Fibroblast of the aortic adventitia (primary cell): ENCODE measurements around the gene TSHZ2. TPM values are rescaled to one million over a fixed set of nuclear protein-coding genes. Genes with fewer than 3 reads are reported as not detected.

Experiments
- DNase-seq: peaks from one replicate; pipeline ENCODE4 v3.0.0-alpha.2; 2010; ENCODE audit warnings: low read depth
- H3K4me3 ChIP-seq: 2 replicates; pipeline ENCODE4 v1.5.1; 2011; ENCODE audit warnings: low read depth, mild to moderate bottlenecking, control low read depth, low read length, moderate library complexity
- total RNA-seq: library from RNA; depleted of rRNA; stranded (reverse); fragments of >200 nt; gene quantifications from 2 replicates; pipeline ENCODE4 v1.2.3, GENCODE V29; 2012; ENCODE audit warnings: low replicate concordance
- TF ChIP-seq, protein P1 (sequence below): IDR thresholded peaks from 2 replicates; pipeline ENCODE4 v1.5.1; 2011; ENCODE audit warnings: mild to moderate bottlenecking, low read length, control low read depth, inconsistent platforms; ENCODE audit not compliant: insufficient read depth

The TSHZ2 gene
- total RNA-seq, 1 donor, result 6.9 TPM

DNA sequence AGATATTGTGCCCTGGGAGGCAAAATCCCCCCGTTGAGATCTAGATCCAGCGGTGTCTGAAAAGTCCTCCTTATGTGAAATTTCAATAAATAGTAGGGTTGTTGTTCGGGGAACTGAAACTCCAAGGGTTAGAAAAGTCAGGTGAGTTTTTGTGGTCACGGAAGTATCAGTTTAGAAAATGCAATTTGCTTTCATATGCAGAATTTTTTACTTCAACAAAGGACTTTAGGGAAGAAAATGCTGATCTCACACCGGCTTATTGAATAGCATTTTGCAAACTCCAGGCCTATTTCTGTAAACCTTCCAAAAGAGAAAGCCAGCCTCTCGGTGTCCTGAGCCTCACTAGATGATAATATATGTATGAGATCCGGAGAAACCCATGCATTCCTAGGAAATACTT is 254.7 kb downstream of the TSHZ2 start:
- TF ChIP-seq, protein P1, sequence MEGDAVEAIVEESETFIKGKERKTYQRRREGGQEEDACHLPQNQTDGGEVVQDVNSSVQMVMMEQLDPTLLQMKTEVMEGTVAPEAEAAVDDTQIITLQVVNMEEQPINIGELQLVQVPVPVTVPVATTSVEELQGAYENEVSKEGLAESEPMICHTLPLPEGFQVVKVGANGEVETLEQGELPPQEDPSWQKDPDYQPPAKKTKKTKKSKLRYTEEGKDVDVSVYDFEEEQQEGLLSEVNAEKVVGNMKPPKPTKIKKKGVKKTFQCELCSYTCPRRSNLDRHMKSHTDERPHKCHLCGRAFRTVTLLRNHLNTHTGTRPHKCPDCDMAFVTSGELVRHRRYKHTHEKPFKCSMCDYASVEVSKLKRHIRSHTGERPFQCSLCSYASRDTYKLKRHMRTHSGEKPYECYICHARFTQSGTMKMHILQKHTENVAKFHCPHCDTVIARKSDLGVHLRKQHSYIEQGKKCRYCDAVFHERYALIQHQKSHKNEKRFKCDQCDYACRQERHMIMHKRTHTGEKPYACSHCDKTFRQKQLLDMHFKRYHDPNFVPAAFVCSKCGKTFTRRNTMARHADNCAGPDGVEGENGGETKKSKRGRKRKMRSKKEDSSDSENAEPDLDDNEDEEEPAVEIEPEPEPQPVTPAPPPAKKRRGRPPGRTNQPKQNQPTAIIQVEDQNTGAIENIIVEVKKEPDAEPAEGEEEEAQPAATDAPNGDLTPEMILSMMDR, result no peak
- no peak for DNase-seq
- H3K4me3 ChIP-seq, result no peak overlapping the region

- peak; percentile 6 for DNase-seq
- no peak overlapping the region for H3K4me3 ChIP-seq
- TF ChIP-seq, protein P1, result no peak
Observed at GRCh38 chr20:53227523-53227922, 255.4 kb downstream of the TSHZ2 start.

DNA sequence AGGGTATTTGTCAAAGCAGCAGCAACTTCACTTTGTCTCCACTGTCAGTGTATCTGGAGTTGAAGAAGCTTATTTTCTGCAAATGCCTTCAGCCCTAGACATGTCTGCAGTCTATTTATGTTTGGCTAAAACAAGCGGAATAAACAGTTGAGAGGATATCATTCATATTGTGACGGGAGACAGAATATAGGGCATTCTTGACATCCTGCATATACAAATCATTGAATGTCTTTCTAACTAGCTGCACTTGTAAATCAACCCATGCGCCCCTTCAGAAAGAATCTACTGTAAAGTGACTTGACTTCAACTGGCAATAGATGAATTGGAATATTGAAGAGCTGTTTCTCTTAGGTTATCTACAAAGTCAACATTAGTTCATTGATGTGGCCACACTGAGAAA is 258.9 kb downstream of the TSHZ2 start:
- no peak overlapping the region for H3K4me3 ChIP-seq
- DNase-seq, result no peak
- TF ChIP-seq, protein P1, result no peak

DNA sequence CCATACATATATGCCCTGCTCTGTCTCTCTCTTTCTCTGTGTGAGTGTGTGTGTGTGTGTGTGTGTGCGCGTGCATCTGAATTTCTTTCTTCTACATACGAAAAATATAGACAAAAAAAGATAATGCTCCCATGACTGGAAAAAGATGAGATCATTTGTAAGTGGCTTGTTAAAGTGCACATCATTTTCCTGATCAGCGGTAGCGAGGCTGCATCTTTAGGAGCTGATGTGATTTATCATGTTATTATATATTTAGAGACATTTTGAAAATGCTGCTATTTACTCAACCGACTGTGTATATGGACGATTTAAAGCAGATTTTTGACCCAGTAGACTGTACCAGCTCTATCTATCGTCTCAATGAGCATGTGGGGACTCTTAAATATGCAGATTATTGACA is 265.3 kb downstream of the TSHZ2 start:
- no peak for DNase-seq
- no peak overlapping the region for H3K4me3 ChIP-seq
- TF ChIP-seq, protein P1, result no peak

- TF ChIP-seq, protein P1, result no peak
- DNase-seq, result no peak
- H3K4me3 ChIP-seq, result no peak overlapping the region
Observed at GRCh38 chr20:53238121-53238660, 266.0 kb downstream of the TSHZ2 start.

DNA sequence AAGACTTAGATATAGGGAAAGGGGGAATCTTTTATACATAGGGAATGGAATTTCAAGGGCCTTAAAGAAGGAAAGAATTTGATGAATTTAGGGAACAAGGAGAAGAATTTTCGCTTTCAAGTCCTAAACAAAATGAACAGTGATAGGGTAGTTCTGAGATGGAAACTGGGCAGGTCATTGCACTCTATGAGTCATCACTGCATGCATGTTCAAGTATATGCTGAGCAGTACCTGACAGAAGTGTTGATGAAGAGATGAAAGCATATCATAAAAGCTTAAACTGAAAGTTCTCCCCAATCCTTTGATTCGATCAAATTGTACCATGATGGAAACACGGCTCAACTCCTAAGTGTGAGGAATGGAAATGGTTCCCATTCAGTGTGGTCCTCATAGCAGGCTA is 271.0 kb downstream of the TSHZ2 start:
- no peak overlapping the region for H3K4me3 ChIP-seq
- TF ChIP-seq, protein P1, result no peak
- no peak for DNase-seq

- no peak overlapping the region for H3K4me3 ChIP-seq
- TF ChIP-seq, protein P1, result no peak
- DNase-seq, result no peak
Observed at GRCh38 chr20:53244711-53245110, 272.6 kb downstream of the TSHZ2 start.
